SU-DHL-6 (cell line): ENCODE measurements around the gene ADAM10.

Experiments used
- EZH2phosphoT487 ChIP-seq: fragments of 200-600 bp; sonication (generic), shearing (Covaris generic); conservative IDR thresholded peaks from 2 replicates; pipeline ENCODE4 v1.6.1; 2018; ENCODE audit warnings: mild to moderate bottlenecking, antibody characterized with exemption, low read length, moderate library complexity, mixed read lengths
- TF ChIP-seq, protein P1 (sequence below): fragments of 200-600 bp; sonication (generic); IDR thresholded peaks from one replicate; pipeline ENCODE4 v1.5.1; 2017; ENCODE audit warnings: antibody characterized with exemption, mild to moderate bottlenecking, low read length, moderate library complexity; ENCODE audit not compliant: insufficient read depth, poor library complexity, severe bottlenecking

DNA sequence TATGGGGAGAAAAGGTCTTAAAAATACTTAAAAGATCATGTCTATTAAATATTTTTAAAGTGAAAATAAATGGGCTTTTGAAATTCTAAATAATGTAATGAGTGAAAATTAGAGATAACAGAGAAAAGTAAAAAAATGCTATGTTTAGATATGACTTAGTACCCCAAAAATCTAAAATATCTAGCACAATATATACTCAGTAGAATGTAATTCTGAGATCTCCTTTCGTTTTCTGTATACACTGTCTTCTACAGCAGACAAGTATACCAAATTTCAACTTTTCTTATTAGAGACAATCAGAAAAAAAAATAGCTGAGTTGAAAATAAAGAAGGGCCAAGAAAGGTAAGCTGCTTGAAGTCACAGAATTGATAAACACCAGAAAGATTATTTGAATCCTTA, 140.8 kb downstream of the ADAM10 start:
- TF ChIP-seq, protein P1, sequence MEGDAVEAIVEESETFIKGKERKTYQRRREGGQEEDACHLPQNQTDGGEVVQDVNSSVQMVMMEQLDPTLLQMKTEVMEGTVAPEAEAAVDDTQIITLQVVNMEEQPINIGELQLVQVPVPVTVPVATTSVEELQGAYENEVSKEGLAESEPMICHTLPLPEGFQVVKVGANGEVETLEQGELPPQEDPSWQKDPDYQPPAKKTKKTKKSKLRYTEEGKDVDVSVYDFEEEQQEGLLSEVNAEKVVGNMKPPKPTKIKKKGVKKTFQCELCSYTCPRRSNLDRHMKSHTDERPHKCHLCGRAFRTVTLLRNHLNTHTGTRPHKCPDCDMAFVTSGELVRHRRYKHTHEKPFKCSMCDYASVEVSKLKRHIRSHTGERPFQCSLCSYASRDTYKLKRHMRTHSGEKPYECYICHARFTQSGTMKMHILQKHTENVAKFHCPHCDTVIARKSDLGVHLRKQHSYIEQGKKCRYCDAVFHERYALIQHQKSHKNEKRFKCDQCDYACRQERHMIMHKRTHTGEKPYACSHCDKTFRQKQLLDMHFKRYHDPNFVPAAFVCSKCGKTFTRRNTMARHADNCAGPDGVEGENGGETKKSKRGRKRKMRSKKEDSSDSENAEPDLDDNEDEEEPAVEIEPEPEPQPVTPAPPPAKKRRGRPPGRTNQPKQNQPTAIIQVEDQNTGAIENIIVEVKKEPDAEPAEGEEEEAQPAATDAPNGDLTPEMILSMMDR: no peak
- TF ChIP-seq EZH2phosphoT487: no peak
